RWPE1 (cell line): ENCODE results near the gene C5orf46.

Source experiments
- CTCF ChIA-PET: fragments of 350-600 bp; sonication (Branson Sonifier 250); formaldehyde crosslinking; extraction: SDS; loops from one replicate; lab custom pipeline; 2021; lab: Yijun Ruan, JAX
- POLR2A ChIA-PET: fragments of 400-600 bp; formaldehyde crosslinking; extraction: SDS; loops from one replicate; lab custom pipeline; 2020; ENCODE audit warnings: antibody characterized with exemption; ENCODE audit not compliant: low non-redundant PET; lab: Yijun Ruan, JAX
- DNase-seq: peaks from one replicate; pipeline ENCODE4 v3.0.0; 2012; ENCODE audit warnings: low spot score
- H3K27ac ChIP-seq: fragments of 450-650 bp; 2 replicates; pipeline ENCODE4 v1.5.1; 2017
- CTCF ChIP-seq: fragments of 450-650 bp; conservative IDR thresholded peaks from 2 replicates; pipeline ENCODE4 v1.5.1; 2017; ENCODE audit warnings: low read depth, mild to moderate bottlenecking

Gene C5orf46

GRCh38 chr5:147901599-147902039 lies 4.7 kb downstream of the C5orf46 start:
- no peak overlapping the region for H3K27ac ChIP-seq
- POLR2A ChIA-PET, result no interaction called here
- TF ChIP-seq CTCF, result no peak
- CTCF ChIA-PET, result interaction anchor here (0.6 kb wide), 1 partner anchor 33 kb away, joined by 3 read pairs; no protein-coding TSS in a partner anchor
- no peak for DNase-seq

- POLR2A ChIA-PET, result no interaction called here
- CTCF ChIA-PET, result interaction anchor here (0.6 kb wide), 1 partner anchor 36 kb away, joined by 3 read pairs; no protein-coding TSS in a partner anchor
- no peak for TF ChIP-seq CTCF
These were observed 7.4 kb downstream of the C5orf46 start for GRCh38 chr5:147898875-147899401.

GRCh38 chr5:147895864-147896263 lies 10.5 kb downstream of the C5orf46 start:
- no peak for TF ChIP-seq CTCF
- POLR2A ChIA-PET, result no interaction called here
- CTCF ChIA-PET, result interaction anchor here (0.6 to 1.0 kb wide), 2 partner anchors 30 to 35 kb away, joined by 4 read pairs; no protein-coding TSS in a partner anchor
- no peak overlapping the region for H3K27ac ChIP-seq
- no peak for DNase-seq

More at GRCh38 chr5:147898875-147899401, 7.4 kb downstream of the C5orf46 start:
- no peak overlapping the region for H3K27ac ChIP-seq
- peak; percentile 28 for DNase-seq

GRCh38 chr5:147893820-147894219 lies 12.5 kb downstream of the C5orf46 start:
- TF ChIP-seq CTCF, result no peak
- POLR2A ChIA-PET, result no interaction called here
- DNase-seq, result no peak
- CTCF ChIA-PET, result interaction anchor here (0.7 to 0.9 kb wide), 2 partner anchors 41 to 374 kb away, joined by 3 read pairs; no protein-coding TSS in a partner anchor
- H3K27ac ChIP-seq, result no peak overlapping the region

- DNase-seq, result peak; percentile 70
- no peak for TF ChIP-seq CTCF
- no peak overlapping the region for H3K27ac ChIP-seq
- ChIA-PET CTCF (interaction anchor here (0.6 to 0.7 kb wide), 3 partner anchors 35 to 376 kb away, joined by 3 to 6 read pairs (median 4); no protein-coding TSS in a partner anchor), POLR2A (no interaction called here)
These were observed 13.5 kb downstream of the C5orf46 start for GRCh38 chr5:147892696-147893296.

- POLR2A ChIA-PET, result no interaction called here
- H3K27ac ChIP-seq, result no peak overlapping the region
These were observed 18.4 kb downstream of the C5orf46 start for GRCh38 chr5:147887930-147888329.

More at GRCh38 chr5:147887930-147888329, 18.4 kb downstream of the C5orf46 start:
- TF ChIP-seq CTCF, result no peak
- CTCF ChIA-PET, result interaction anchor here (0.5 to 4.9 kb wide), 4 partner anchors 36 to 202 kb away, joined by 3 to 49 read pairs (median 4); no protein-coding TSS in a partner anchor
- peak; percentile 70 for DNase-seq
